Heart right ventricle (tissue), 16 donors: ENCODE results near the gene CELA3B. TPM values are rescaled to one million over a fixed set of nuclear protein-coding genes. Genes with fewer than 3 reads are reported as not detected.

Experiments used
- ATAC-seq, 8 donors: fragments of 200-7000 bp; cut with Tn5 transposase; one replicate each; pipeline ENCODE4 v1.9.1; 2020; ENCODE audit warnings: mild to moderate bottlenecking in 8 of 8, moderate library complexity in 8 of 8, moderate number of reproducible peaks in 1 of 8
- DNase-seq, 2 donors: peaks; one replicate each; pipeline ENCODE4 v3.0.0-alpha.2; 2020
- H3K27ac ChIP-seq, 10 donors: fragments of 200-600 bp; sonication (generic) in 2 of 10; one replicate each; pipeline versions ENCODE4 v1.5.0 to v1.8.0; 2020 to 2022; ENCODE audit warnings: mild to moderate bottlenecking in 3 of 10
- H3K27me3 ChIP-seq, 7 donors: fragments of 200-600 bp; one replicate each; pipeline ENCODE4 v1.8.0; 2021 to 2022; ENCODE audit warnings: mild to moderate bottlenecking in 2 of 7
- H3K36me3 ChIP-seq, 9 donors: fragments of 200-600 bp; sonication (generic) in 1 of 9; one replicate each; pipeline versions ENCODE4 v1.5.0 to v1.8.0; 2020 to 2022; ENCODE audit warnings: mild to moderate bottlenecking in 2 of 9
- H3K4me1 ChIP-seq, 9 donors: fragments of 200-600 bp; sonication (generic) in 1 of 9; one replicate each; pipeline versions ENCODE4 v1.5.0 to v1.8.0; 2020 to 2022; ENCODE audit warnings: mild to moderate bottlenecking in 4 of 9
- H3K4me3 ChIP-seq, 10 donors: fragments of 200-600 bp; sonication (generic) in 2 of 10; one replicate each; pipeline versions ENCODE4 v1.5.0 to v1.8.0; 2020 to 2022; ENCODE audit warnings: mild to moderate bottlenecking in 7 of 10, moderate library complexity in 2 of 10
- H3K9me3 ChIP-seq, 11 donors: fragments of 200-600 bp in 10 of 11; sonication (generic) in 2 of 11; one replicate each; pipeline versions ENCODE4 v1.5.0 to v1.8.0; 2013 to 2022; ENCODE audit warnings: mild to moderate bottlenecking in 2 of 11, control low read depth in 1 of 11, moderate library complexity in 1 of 11
- WGBS, 2 donors: extraction: QIAGEN DNeasy Blood & Tissue Kit; methylation state at CpG; one replicate each; pipeline ENCODE4 v1.1.7; 2013; ENCODE audit warnings: inconsistent platforms in 1 of 2; 5-methylcytosine and 5-hydroxymethylcytosine counted together
- intact Hi-C, 10 donors: fragments of 100-400 bp; cut with DNase I; formaldehyde crosslinking; loops; one replicate each; pipeline versions ENCODE4 v1.11.1 to v1.14.2; 2022
- polyA plus RNA-seq, 2 donors: library from polyadenylated mRNA; stranded (reverse); fragments of 200-250 nt; gene quantifications; one replicate each; pipeline ENCODE4 v1.2.3, GENCODE V29; 2013
- total RNA-seq, 10 donors: library from RNA; stranded (reverse); fragmentation: NEBNext Ultra II Directional in 3 of 10; extraction: Animal tissue kit (Norgen Biotek cat#: 25700) in 3 of 10; gene quantifications; one replicate each; pipeline versions ENCODE4 v1.2.1 to v1.2.4, GENCODE V29; 2021 to 2023
- TF ChIP-seq, protein P1 (sequence below), 9 donors: fragments of 200-600 bp; sonication (generic) in 2 of 9; IDR thresholded peaks; one replicate each; pipeline versions ENCODE4 v1.5.0 to v1.8.0; 2021 to 2022; ENCODE audit warnings: antibody characterized with exemption in 9 of 9, mild to moderate bottlenecking in 5 of 9, moderate library complexity in 1 of 9
- donor health status: Arrhythmogenic right ventricular cardiomyopathy.
- donor health status: ischemic (EF 13 %, LVEDD 7.1; RV severe dilation, severe dysfunction).
- donor health status: healthy with polysubstance abuse.
- donor health status: DM: no; HTN: yes; CAD: no.
- donor health status: DM: no; HTN: no; CAD: no.
- donor health status: ischemic (EF 25% LVEDD 6.9; RV normal size, moderate dysfunction).
- donor health status: ischemic (EF 25% LVEDD 5.7; RV mildly dilated, moderate dysfunction).
- donor health status: healthy.
- donor health status: DM: yes; HTN: yes; CAD: no.
- donor health status: Ischemic cardiomyopathy.
- donor health status: ischemic (EF 35%, LVEDD 5.7; RV mildly dilated, moderate dysfunction).
- donor health status: nonischemic (EF 11% LVEDD 7.7; RV severe dilation, severe dysfunction).
- donor health status: DM: yes; HTN: yes; CAD: no.
- donor health status: PGD.
- donor health status: ischemic (EF 29% LVEDD 5.4; RV normal size, mild dysfunction).
- donor health status: nonischemic (EF 23%, LVEDD 6.1; RV moderate dilation, normal function).

CELA3B gene
- total and polyA plus RNA-seq, 12 donors, result 0.13 to 2.5 (median 1.3) TPM; not detected in 4

DNA sequence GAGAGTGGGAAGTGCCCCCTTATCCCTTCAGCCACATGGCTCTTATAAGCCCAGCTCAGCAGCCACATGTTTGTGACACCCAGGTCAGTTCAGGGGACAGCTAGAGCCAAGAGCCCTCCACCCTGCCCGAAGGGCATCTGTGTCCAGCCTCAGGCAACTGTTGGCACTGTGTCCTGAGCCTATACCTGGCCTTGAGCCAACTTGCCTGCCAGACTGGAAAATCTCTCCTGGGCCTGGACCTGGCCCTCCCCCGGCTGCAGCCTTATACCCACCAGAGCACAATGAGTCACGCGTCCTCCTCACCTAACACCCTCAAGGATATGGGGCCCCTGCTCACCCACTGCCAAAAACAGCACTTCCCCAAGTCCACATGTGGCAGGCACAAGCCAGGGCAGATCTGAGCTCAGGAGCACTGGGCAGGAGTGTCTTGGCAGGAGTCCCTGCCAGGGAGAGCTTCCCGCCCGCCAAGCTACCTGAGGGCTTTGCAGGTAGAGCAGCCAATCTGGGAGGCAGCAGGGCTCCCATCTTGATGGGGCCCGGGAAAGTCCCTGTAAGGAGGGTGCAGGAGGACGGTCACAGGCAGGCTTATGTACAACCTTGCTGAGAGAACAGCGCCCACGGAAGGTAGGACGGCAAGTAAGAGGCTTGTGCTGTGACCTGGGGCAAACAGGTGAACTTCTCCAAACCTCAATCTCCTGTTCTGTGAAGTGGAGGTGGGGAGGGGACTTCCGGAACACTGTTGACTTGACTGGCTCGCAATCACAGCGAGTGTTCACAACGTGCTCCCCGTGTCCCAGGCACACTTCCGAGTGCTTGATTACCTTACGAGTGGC, 19.9 kb upstream of the CELA3B start:
- no peaks in the 10 kb centered on the region for H3K27me3 ChIP-seq
- intact Hi-C loops, result loop anchor here in 6 of 10 donors (5.0 kb wide), 5 partner anchors 45 to 90 kb away; no protein-coding TSS in a partner anchor
- H3K9me3 ChIP-seq, result no peaks in the 10 kb centered on the region
- TF ChIP-seq, protein P1, sequence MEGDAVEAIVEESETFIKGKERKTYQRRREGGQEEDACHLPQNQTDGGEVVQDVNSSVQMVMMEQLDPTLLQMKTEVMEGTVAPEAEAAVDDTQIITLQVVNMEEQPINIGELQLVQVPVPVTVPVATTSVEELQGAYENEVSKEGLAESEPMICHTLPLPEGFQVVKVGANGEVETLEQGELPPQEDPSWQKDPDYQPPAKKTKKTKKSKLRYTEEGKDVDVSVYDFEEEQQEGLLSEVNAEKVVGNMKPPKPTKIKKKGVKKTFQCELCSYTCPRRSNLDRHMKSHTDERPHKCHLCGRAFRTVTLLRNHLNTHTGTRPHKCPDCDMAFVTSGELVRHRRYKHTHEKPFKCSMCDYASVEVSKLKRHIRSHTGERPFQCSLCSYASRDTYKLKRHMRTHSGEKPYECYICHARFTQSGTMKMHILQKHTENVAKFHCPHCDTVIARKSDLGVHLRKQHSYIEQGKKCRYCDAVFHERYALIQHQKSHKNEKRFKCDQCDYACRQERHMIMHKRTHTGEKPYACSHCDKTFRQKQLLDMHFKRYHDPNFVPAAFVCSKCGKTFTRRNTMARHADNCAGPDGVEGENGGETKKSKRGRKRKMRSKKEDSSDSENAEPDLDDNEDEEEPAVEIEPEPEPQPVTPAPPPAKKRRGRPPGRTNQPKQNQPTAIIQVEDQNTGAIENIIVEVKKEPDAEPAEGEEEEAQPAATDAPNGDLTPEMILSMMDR (IDR thresholded peaks at IDR 0.05), result no peak
- no peak overlapping the region for H3K4me3 ChIP-seq
- 49 to 52% methylated on average over 17 to 18 of the region's 18 CpGs for WGBS, 2 donors
- peaks cover 19 to 61% (median 37%) of the 10 kb centered on the region in 9 donors for H3K4me1 ChIP-seq
- ATAC-seq, result peak; percentile 54 to 92 (median 79)
- peak overlapping the region in 9 of 10 donors; percentile 60 to 91 (median 82) for H3K27ac ChIP-seq
- no peaks in the 10 kb centered on the region for H3K36me3 ChIP-seq
- DNase-seq, result peak; percentile 64 to 74

DNA sequence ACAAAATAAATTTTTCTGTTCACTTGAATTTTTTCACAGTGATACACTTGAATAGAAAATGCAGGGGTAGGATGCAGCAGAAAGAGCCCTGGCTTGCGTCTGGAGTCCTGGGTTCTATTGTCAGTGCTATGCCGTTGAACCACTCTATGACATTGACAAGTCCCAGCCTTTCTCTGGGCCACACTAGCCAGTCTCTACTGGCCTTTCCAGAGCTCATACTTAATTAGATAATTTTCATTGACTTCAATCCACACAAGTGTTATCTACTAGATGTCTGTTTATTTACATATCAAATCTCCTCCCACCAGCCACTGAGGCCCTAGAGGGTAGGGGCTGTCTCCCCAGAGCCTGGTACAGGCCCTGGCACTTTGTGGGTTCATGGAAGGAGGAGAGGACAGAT, 15.5 kb upstream of the CELA3B start:
- ATAC-seq (no peak), DNase-seq (no peak)
- Histone ChIP-seq H3K36me3 (no peaks in the 10 kb centered on the region), H3K4me1 (peaks cover 14 to 53% (median 25%) of the 10 kb centered on the region in 9 donors), H3K27me3 (no peaks in the 10 kb centered on the region), H3K9me3 (no peaks in the 10 kb centered on the region), H3K27ac (peak overlapping the region in 4 of 10 donors; percentile 9 to 57 (median 36)), H3K4me3 (no peak overlapping the region)
- whole genome bisulfite sequencing, 2 donors, result 69 to 70% methylated on average over 2 of the region's 2 CpGs
- intact Hi-C loops, result loop anchor here in 7 of 10 donors (5.0 to 10.0 kb wide), 7 partner anchors 69 to 247 kb away; partner anchors contain the start of gene USP48 (in 2 of the 7)
- TF ChIP-seq, protein P1 (IDR thresholded peaks at IDR 0.05), result no peak

DNA sequence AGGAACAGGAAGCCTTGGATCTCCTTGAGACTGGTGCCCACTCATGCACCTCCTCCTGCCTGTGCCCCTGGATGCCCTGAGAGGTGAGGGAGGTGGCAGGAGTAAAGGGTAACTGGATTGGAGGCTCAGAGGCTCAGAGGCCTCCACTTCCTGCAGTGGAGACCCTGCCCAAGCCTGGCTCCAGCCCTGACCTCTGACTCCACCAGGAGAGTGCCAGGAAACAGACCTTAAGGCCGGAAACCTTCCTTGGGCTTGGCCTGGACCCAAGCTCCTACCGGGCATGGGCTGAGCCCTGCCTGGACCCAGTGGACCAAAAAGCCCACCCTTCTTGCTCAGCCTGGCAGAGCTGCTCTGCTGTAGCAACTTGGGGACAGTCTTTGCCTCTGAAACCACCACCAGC, 15.0 kb upstream of the CELA3B start:
- Histone ChIP-seq H3K27ac (peak overlapping the region in 4 of 10 donors; percentile 9 to 57 (median 36)), H3K4me1 (peaks cover 9 to 49% (median 21%) of the 10 kb centered on the region in 9 donors), H3K36me3 (no peaks in the 10 kb centered on the region), H3K27me3 (no peaks in the 10 kb centered on the region), H3K4me3 (no peak overlapping the region), H3K9me3 (no peaks in the 10 kb centered on the region)
- WGBS, 2 donors, result 51 to 66% methylated on average over 2 of the region's 2 CpGs
- no peak for ATAC-seq
- TF ChIP-seq, protein P1 (IDR thresholded peaks at IDR 0.05), result no peak
- intact Hi-C loops, result loop anchor here in 7 of 10 donors (5.0 to 10.0 kb wide), 7 partner anchors 69 to 247 kb away; partner anchors contain the start of gene USP48 (in 2 of the 7)
- DNase-seq, result no peak

DNA sequence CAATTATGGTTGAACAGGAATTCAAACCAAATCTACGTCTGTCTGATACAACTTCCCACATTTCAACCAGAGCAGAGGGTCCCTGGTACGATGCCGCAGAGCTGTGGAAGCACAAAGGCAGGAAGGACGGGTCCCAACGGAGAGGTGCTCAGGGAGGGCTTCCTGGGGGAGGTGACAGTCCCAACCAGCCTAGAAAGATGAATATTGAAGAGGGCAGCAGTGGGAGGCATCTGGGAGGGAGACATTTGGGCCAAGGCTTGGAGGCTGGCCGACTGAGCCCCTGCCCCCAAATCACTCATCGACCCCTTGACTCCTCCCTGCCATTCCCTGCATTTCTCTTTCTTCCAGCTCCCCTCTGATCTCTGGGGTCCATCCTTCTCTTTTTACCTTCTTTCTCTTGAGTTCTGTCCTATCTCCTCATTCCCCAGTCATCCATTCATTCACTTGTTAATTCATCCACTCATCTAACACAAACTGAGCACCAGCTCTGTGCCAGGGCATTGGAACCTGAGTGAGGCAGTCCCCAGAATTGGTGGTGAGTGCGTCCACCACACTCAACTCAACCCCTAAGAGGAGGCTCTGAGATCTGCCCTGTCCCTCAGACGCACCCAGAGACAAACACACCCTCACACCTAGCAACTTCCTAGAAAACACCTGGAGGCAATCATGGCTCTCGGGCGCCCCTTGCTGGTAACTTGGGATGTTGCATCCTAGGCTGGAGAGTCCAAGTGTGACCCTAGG, 13.2 kb upstream of the CELA3B start:
- ATAC-seq (peak; percentile 86 to 94 (median 90)), DNase-seq (peak; percentile 73 to 79)
- no peaks in the 10 kb centered on the region for H3K27me3 ChIP-seq
- intact Hi-C loops, result loop anchor here in 8 of 10 donors (2.0 to 10.0 kb wide), 8 partner anchors 67 to 249 kb away; partner anchors contain the start of gene USP48 (in 2 of the 8)
- no peak overlapping the region for H3K4me3 ChIP-seq
- no peak overlapping the region for H3K27ac ChIP-seq
- no peaks in the 10 kb centered on the region for H3K9me3 ChIP-seq
- WGBS, 2 donors, result 44 to 49% methylated on average over 11 of the region's 11 CpGs
- TF ChIP-seq, protein P1 (IDR thresholded peaks at IDR 0.05), result peak; percentile 76 to 97 (median 95)
- no peaks in the 10 kb centered on the region for H3K36me3 ChIP-seq
- H3K4me1 ChIP-seq, result peaks cover 0 to 30% (median 9%) of the 10 kb centered on the region in 9 donors
